GM23248 (cell line): Measurements from ENCODE around the gene DOCK10. TPM values are rescaled to one million over a fixed set of nuclear protein-coding genes. Genes with fewer than 3 reads are reported as not detected.

Experiments used
- DNase-seq: peaks from one replicate; pipeline ENCODE4 v3.0.0-alpha.2; 2015
- H2AFZ ChIP-seq: fragments of 200-600 bp; sonication (generic); 2 replicates; pipeline ENCODE4 v1.6.1; 2016; ENCODE audit warnings: antibody characterized with exemption
- H3F3A ChIP-seq: fragments of 200-600 bp; sonication (generic); 2 replicates; pipeline ENCODE4 v1.6.1; 2016; ENCODE audit warnings: mild to moderate bottlenecking, antibody characterized with exemption, mixed run types; ENCODE audit not compliant: insufficient read depth
- H3K27ac ChIP-seq: fragments of 200-600 bp; sonication (generic); 2 replicates; pipeline ENCODE4 v1.5.1; 2016; ENCODE audit warnings: mild to moderate bottlenecking
- H3K27me3 ChIP-seq: fragments of 200-600 bp; sonication (generic); replicated peaks from 2 replicates; pipeline ENCODE4 v1.6.1; 2016; ENCODE audit warnings: mild to moderate bottlenecking; ENCODE audit not compliant: insufficient read depth
- H3K36me3 ChIP-seq: fragments of 200-600 bp; sonication (generic); 2 replicates; pipeline ENCODE4 v1.6.1; 2016; ENCODE audit warnings: low read depth, mild to moderate bottlenecking
- H3K4me1 ChIP-seq: fragments of 200-600 bp; sonication (generic); 2 replicates; pipeline ENCODE4 v1.6.1; 2016; ENCODE audit warnings: mild to moderate bottlenecking; ENCODE audit not compliant: insufficient read depth
- H3K4me2 ChIP-seq: fragments of 200-600 bp; sonication (generic); one replicate; pipeline ENCODE4 v1.6.1; 2016; ENCODE audit warnings: mild to moderate bottlenecking; ENCODE audit not compliant: unreplicated experiment
- H3K4me3 ChIP-seq: fragments of 200-600 bp; sonication (generic); 2 replicates; pipeline ENCODE4 v1.5.1; 2016; ENCODE audit warnings: mild to moderate bottlenecking
- H3K79me2 ChIP-seq: fragments of 200-600 bp; sonication (generic); 2 replicates; pipeline ENCODE4 v1.6.1; 2016; ENCODE audit warnings: mild to moderate bottlenecking; ENCODE audit not compliant: insufficient read depth
- H3K9ac ChIP-seq: fragments of 200-600 bp; sonication (generic); 2 replicates; pipeline ENCODE4 v1.6.1; 2016; ENCODE audit warnings: mild to moderate bottlenecking
- H3K9me2 ChIP-seq: fragments of 200-600 bp; sonication (generic); 2 replicates; pipeline ENCODE4 v1.6.1; 2016; ENCODE audit warnings: mixed run types, mild to moderate bottlenecking, moderate library complexity; ENCODE audit not compliant: insufficient read depth
- H3K9me3 ChIP-seq: fragments of 200-600 bp; sonication (generic); one replicate; pipeline ENCODE4 v1.6.1; 2017; ENCODE audit warnings: low read depth
- H4K20me1 ChIP-seq: fragments of 200-600 bp; sonication (generic); 2 replicates; pipeline ENCODE4 v1.6.0; 2016; ENCODE audit not compliant: insufficient read depth
- EZH2 ChIP-seq: fragments of 200-600 bp; sonication (generic); IDR thresholded peaks from 2 replicates; pipeline ENCODE4 v1.6.1; 2018; ENCODE audit warnings: antibody characterized with exemption, mild to moderate bottlenecking; ENCODE audit not compliant: insufficient read depth, poor library complexity, severe bottlenecking
- EZH2phosphoT487 ChIP-seq: fragments of 200-600 bp; sonication (generic); IDR thresholded peaks from 2 replicates; pipeline ENCODE4 v1.6.1; 2018; ENCODE audit warnings: antibody characterized with exemption, moderate library complexity, mild to moderate bottlenecking, low read depth; ENCODE audit not compliant: insufficient read depth
- WGBS, 2 experiments: methylation state at CpG; one replicate each; pipeline ENCODE4 v1.1.6; 2015 to 2017; ENCODE audit warnings: low lambda C conversion rate in 2 of 2, low coverage in 1 of 2; ENCODE audit errors: missing lambda C conversion rate in 2 of 2; 5-methylcytosine and 5-hydroxymethylcytosine counted together
- in situ Hi-C: fragments of 300-500 bp; cut with MboI; formaldehyde crosslinking; loops from 2 replicates; pipeline ENCODE4 v1.15.0; 2020
- polyA plus RNA-seq: library from polyadenylated mRNA; unstranded; fragments of >200 nt; fragmentation: Nextera tagmentation; extraction: Ambion mirVana; gene quantifications from 2 replicates; pipeline ENCODE4 v1.2.1, GENCODE V29; 2016
- total RNA-seq: library from RNA; depleted of rRNA; stranded (reverse); fragments of >200 nt; shearing (Covaris generic); gene quantifications from 2 replicates; pipeline ENCODE4 v1.2.3, GENCODE V29; 2014

Gene DOCK10
- total and polyA plus RNA-seq, 2 experiments from 2014 or later = 8.5 to 19.2 TPM

GRCh38 chr2:225086439-225086838 lies 44.2 kb upstream of the DOCK10 start:
- Histone ChIP-seq H3F3A (peaks cover 15% of the 10 kb centered on the region), H3K4me1 (peaks cover 14% of the 10 kb centered on the region), H3K4me2 (no peak overlapping the region), H3K79me2 (no peaks in the 10 kb centered on the region), H3K27me3 (no peaks in the 10 kb centered on the region), H2AFZ (no peak overlapping the region), H4K20me1 (no peaks in the 10 kb centered on the region), H3K4me3 (no peak overlapping the region), H3K27ac (no peak overlapping the region), H3K36me3 (no peaks in the 10 kb centered on the region), H3K9me3 (no peaks in the 10 kb centered on the region), H3K9me2 (no peaks in the 10 kb centered on the region), H3K9ac (no peak overlapping the region)
- no peak for TF ChIP-seq EZH2
- TF ChIP-seq EZH2phosphoT487 = no peak
- DNase-seq = no peak
- in situ Hi-C loops = no loop called here
- WGBS, 2 experiments = 89 to 97% methylated on average over 4 of the region's 4 CpGs

- Histone ChIP-seq H3F3A (no peaks in the 10 kb centered on the region), H3K4me1 (no peaks in the 10 kb centered on the region), H3K36me3 (no peaks in the 10 kb centered on the region), H3K9me3 (no peaks in the 10 kb centered on the region), H3K79me2 (no peaks in the 10 kb centered on the region), H3K9ac (no peak overlapping the region), H3K9me2 (no peaks in the 10 kb centered on the region), H3K4me3 (no peak overlapping the region), H3K27me3 (no peaks in the 10 kb centered on the region), H2AFZ (no peak overlapping the region), H3K27ac (no peak overlapping the region), H3K4me2 (no peak overlapping the region), H4K20me1 (no peaks in the 10 kb centered on the region)
- WGBS, 2 experiments = 90 to 92% methylated on average over 3 of the region's 3 CpGs
- no peak for DNase-seq
- in situ Hi-C loops = no loop called here
- TF ChIP-seq EZH2phosphoT487 = no peak
- TF ChIP-seq EZH2 = no peak
Observed at GRCh38 chr2:225083276-225083675, 41.0 kb upstream of the DOCK10 start.

- H4K20me1 ChIP-seq = no peaks in the 10 kb centered on the region
- no peaks in the 10 kb centered on the region for H3K9me3 ChIP-seq
- no peaks in the 10 kb centered on the region for H3K9me2 ChIP-seq
- peak overlapping the region; percentile 40; the same call in 1 of the 2 replicates for H3K9ac ChIP-seq
- H3K79me2 ChIP-seq = no peaks in the 10 kb centered on the region
- in situ Hi-C loops = no loop called here
- H3K4me1 ChIP-seq = peaks cover 21% of the 10 kb centered on the region
- no peaks in the 10 kb centered on the region for H3K27me3 ChIP-seq
- DNase-seq = peak; percentile 73
- no peak overlapping the region; the same call in 1 of the 2 replicates for H3K4me3 ChIP-seq
- H3K36me3 ChIP-seq = no peaks in the 10 kb centered on the region
- H3K4me2 ChIP-seq = peak overlapping the region; percentile 65
- H3F3A ChIP-seq = peaks cover 21% of the 10 kb centered on the region
- TF ChIP-seq EZH2 (no peak), EZH2phosphoT487 (no peak)
- no peak overlapping the region for H2AFZ ChIP-seq
- peak overlapping the region; percentile 71 for H3K27ac ChIP-seq
Observed at GRCh38 chr2:225076125-225076524, 33.9 kb upstream of the DOCK10 start.

GRCh38 chr2:225074919-225075681 lies 32.8 kb upstream of the DOCK10 start:
- H3K27ac ChIP-seq = peak overlapping the region; percentile 71
- peak overlapping the region; percentile 65 for H3K4me2 ChIP-seq
- H3K36me3 ChIP-seq = no peaks in the 10 kb centered on the region

More at GRCh38 chr2:225074919-225075681, 32.8 kb upstream of the DOCK10 start:
- Histone ChIP-seq H3K4me1 (peaks cover 21% of the 10 kb centered on the region), H3F3A (peaks cover 21% of the 10 kb centered on the region), H3K9ac (no peak overlapping the region), H4K20me1 (no peaks in the 10 kb centered on the region), H3K79me2 (no peaks in the 10 kb centered on the region), H3K9me2 (no peaks in the 10 kb centered on the region), H2AFZ (no peak overlapping the region), H3K27me3 (no peaks in the 10 kb centered on the region), H3K9me3 (no peaks in the 10 kb centered on the region), H3K4me3 (no peak overlapping the region)
- peak; percentile 61 for DNase-seq
- TF ChIP-seq EZH2 (no peak), EZH2phosphoT487 (no peak)
- in situ Hi-C loops = no loop called here
- 88 to 100% methylated on average over 1 of the region's 1 CpG for WGBS, 2 experiments
